ENCODE measurements around the gene ZNF157.

GRCh38 chrX:47413179-47413594 is 42.8 kb downstream of the ZNF157 start:
- no peak for TF ChIP-seq EZH2 (IDR thresholded peaks at IDR 0.05; ENCODE audit: borderline replicate concordance, low read length)
- TF ChIP-seq, protein P1, sequence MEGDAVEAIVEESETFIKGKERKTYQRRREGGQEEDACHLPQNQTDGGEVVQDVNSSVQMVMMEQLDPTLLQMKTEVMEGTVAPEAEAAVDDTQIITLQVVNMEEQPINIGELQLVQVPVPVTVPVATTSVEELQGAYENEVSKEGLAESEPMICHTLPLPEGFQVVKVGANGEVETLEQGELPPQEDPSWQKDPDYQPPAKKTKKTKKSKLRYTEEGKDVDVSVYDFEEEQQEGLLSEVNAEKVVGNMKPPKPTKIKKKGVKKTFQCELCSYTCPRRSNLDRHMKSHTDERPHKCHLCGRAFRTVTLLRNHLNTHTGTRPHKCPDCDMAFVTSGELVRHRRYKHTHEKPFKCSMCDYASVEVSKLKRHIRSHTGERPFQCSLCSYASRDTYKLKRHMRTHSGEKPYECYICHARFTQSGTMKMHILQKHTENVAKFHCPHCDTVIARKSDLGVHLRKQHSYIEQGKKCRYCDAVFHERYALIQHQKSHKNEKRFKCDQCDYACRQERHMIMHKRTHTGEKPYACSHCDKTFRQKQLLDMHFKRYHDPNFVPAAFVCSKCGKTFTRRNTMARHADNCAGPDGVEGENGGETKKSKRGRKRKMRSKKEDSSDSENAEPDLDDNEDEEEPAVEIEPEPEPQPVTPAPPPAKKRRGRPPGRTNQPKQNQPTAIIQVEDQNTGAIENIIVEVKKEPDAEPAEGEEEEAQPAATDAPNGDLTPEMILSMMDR (IDR thresholded peaks at IDR 0.05; ENCODE audit: low read length): no peak

All from OCI-LY1 (cell line).